HG02973 (cell line): ENCODE data around the gene CSMD2.
"Not testable (repeated sequence)": the region's sequence is repeated elsewhere in the genome, so short reads cannot be mapped to it uniquely, and the experiment has no call there.

Source experiments
- ATAC-seq: cut with Tn5 transposase; IDR thresholded peaks from one replicate; pipeline ENCODE4 v1.9.1; 2021; ENCODE audit warnings: moderate library complexity; ENCODE audit not compliant: unreplicated experiment

Gene CSMD2

GRCh38 chr1:34113362-34113761 lies 51.7 kb downstream of the CSMD2 start:
- ATAC-seq, result no peak

- ATAC-seq, result no peak
Observed at GRCh38 chr1:34108711-34109110, 56.3 kb downstream of the CSMD2 start.

- ATAC-seq, result no peak
Observed at GRCh38 chr1:34108269-34108668, 56.8 kb downstream of the CSMD2 start.

GRCh38 chr1:34101151-34101550 lies 63.9 kb downstream of the CSMD2 start:
- no peak for ATAC-seq

- no peak for ATAC-seq
Observed at GRCh38 chr1:34100332-34100731, 64.7 kb downstream of the CSMD2 start.

- not testable (repeated sequence) for ATAC-seq
Observed at GRCh38 chr1:34092399-34092798, 72.6 kb downstream of the CSMD2 start.

GRCh38 chr1:34089731-34090130 lies 75.3 kb downstream of the CSMD2 start:
- no peak for ATAC-seq

- no peak for ATAC-seq
Observed at GRCh38 chr1:34087986-34088385, 77.0 kb downstream of the CSMD2 start.

- ATAC-seq, result no peak
Observed at GRCh38 chr1:34086561-34086960, 78.5 kb downstream of the CSMD2 start.

GRCh38 chr1:34083974-34084373 lies 81.1 kb downstream of the CSMD2 start:
- ATAC-seq, result no peak

GRCh38 chr1:34082085-34082670 lies 82.9 kb downstream of the CSMD2 start:
- ATAC-seq, result not testable (repeated sequence)

- no peak for ATAC-seq
Observed at GRCh38 chr1:34078383-34078782, 86.6 kb downstream of the CSMD2 start.

- ATAC-seq, result no peak
Observed at GRCh38 chr1:34075576-34075975, 89.5 kb downstream of the CSMD2 start.

GRCh38 chr1:34073028-34073695 lies 91.9 kb downstream of the CSMD2 start:
- ATAC-seq, result no peak

- ATAC-seq, result no peak
Observed at GRCh38 chr1:34070201-34070836, 94.7 kb downstream of the CSMD2 start.

- no peak for ATAC-seq
Observed at GRCh38 chr1:34066981-34067603, 97.9 kb downstream of the CSMD2 start.

GRCh38 chr1:34066166-34066565 lies 98.9 kb downstream of the CSMD2 start:
- no peak for ATAC-seq

GRCh38 chr1:34065498-34065897 lies 99.5 kb downstream of the CSMD2 start:
- ATAC-seq, result no peak

GRCh38 chr1:34060901-34061415 lies 104.1 kb downstream of the CSMD2 start:
- ATAC-seq, result no peak

- ATAC-seq, result no peak
Observed at GRCh38 chr1:34060187-34060730, 104.8 kb downstream of the CSMD2 start.

GRCh38 chr1:34057347-34058130 lies 107.5 kb downstream of the CSMD2 start:
- no peak for ATAC-seq
